DND-41 (cell line): ENCODE data around the gene ZBTB14.

ENCODE experiments used
- EZH2 ChIP-seq: IDR thresholded peaks from 3 replicates; pipeline ENCODE4 v1.6.1; 2012; ENCODE audit warnings: borderline replicate concordance, low read depth, mild to moderate bottlenecking, moderate library complexity, low read length, inconsistent platforms; ENCODE audit not compliant: severe bottlenecking
- TF ChIP-seq, protein P1 (sequence below): IDR thresholded peaks from 2 replicates; pipeline ENCODE4 v1.5.1; 2012; ENCODE audit warnings: borderline replicate concordance, low read length, moderate library complexity, mild to moderate bottlenecking; ENCODE audit not compliant: poor library complexity, severe bottlenecking; ENCODE audit errors: extremely low read depth

DNA sequence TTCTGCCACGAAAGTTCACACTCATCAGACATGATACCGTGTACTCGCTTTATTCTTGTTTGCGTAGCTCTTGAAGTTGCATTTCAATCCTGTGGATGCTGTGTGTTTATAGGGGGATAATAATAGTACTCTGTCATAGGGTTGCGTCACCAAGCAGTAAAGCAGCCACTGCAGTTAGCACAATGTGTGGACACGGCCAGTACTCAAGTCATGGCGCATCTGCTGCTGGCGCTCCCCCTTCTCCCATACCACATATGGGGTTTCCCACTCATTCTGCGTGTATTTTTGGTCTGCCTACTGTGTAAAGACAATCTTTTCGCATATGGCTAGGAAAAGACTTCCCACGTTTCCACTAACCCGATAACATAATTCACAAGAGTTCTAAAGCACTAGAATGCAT lies 2.1 kb upstream of the ZBTB14 start:
- TF ChIP-seq, protein P1, sequence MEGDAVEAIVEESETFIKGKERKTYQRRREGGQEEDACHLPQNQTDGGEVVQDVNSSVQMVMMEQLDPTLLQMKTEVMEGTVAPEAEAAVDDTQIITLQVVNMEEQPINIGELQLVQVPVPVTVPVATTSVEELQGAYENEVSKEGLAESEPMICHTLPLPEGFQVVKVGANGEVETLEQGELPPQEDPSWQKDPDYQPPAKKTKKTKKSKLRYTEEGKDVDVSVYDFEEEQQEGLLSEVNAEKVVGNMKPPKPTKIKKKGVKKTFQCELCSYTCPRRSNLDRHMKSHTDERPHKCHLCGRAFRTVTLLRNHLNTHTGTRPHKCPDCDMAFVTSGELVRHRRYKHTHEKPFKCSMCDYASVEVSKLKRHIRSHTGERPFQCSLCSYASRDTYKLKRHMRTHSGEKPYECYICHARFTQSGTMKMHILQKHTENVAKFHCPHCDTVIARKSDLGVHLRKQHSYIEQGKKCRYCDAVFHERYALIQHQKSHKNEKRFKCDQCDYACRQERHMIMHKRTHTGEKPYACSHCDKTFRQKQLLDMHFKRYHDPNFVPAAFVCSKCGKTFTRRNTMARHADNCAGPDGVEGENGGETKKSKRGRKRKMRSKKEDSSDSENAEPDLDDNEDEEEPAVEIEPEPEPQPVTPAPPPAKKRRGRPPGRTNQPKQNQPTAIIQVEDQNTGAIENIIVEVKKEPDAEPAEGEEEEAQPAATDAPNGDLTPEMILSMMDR = no peak
- no peak for TF ChIP-seq EZH2
